NCI-H2196 (cell line): ENCODE results near the gene AP3B1.
A peak's percentile ranks its signal among the peaks of the same experiment; 100 is the strongest.

Experiments used
- DNase-seq: peaks from one replicate; lab custom pipeline; 2025; ENCODE audit not compliant: unreplicated experiment; lab: John Stamatoyannopoulos, UW

Gene AP3B1, protein sequence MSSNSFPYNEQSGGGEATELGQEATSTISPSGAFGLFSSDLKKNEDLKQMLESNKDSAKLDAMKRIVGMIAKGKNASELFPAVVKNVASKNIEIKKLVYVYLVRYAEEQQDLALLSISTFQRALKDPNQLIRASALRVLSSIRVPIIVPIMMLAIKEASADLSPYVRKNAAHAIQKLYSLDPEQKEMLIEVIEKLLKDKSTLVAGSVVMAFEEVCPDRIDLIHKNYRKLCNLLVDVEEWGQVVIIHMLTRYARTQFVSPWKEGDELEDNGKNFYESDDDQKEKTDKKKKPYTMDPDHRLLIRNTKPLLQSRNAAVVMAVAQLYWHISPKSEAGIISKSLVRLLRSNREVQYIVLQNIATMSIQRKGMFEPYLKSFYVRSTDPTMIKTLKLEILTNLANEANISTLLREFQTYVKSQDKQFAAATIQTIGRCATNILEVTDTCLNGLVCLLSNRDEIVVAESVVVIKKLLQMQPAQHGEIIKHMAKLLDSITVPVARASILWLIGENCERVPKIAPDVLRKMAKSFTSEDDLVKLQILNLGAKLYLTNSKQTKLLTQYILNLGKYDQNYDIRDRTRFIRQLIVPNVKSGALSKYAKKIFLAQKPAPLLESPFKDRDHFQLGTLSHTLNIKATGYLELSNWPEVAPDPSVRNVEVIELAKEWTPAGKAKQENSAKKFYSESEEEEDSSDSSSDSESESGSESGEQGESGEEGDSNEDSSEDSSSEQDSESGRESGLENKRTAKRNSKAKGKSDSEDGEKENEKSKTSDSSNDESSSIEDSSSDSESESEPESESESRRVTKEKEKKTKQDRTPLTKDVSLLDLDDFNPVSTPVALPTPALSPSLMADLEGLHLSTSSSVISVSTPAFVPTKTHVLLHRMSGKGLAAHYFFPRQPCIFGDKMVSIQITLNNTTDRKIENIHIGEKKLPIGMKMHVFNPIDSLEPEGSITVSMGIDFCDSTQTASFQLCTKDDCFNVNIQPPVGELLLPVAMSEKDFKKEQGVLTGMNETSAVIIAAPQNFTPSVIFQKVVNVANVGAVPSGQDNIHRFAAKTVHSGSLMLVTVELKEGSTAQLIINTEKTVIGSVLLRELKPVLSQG

DNA sequence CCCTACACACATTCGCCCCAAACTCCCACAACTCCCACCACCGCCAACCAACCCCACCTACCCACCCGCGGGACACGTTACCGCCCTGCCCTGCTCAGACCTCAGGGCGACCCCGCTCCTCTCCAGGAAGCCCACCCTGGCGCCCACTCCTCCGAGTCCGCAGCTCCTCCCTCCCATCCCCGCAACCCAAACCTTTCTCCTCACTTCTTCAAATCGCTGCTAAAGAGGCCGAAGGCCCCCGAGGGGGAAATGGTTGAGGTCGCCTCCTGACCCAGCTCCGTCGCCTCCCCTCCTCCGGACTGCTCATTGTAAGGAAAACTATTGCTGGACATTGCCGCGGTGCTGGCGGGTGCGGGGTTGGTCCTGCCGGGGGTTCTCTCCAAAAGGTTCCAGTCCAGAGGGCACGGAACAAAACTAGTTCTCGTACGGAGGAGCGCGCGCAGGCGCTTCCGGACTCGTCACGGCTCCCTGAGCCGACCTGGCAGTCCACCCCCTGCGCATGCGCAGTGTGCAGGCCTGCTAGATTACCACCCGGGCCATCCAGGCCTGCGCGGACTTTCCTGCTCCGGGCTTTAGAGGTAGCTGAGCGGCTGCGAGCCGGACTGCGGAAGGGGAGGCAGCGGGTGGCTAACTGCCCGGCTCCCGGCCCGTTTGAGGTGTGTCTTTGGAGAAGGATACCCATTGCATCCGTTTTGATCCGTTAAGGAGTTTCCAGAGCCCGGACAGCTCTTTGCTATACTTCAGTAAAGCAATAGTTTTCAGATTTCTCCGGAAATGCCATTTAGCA lies at the start of gene AP3B1:
AP3B1 (minus strand) TSS at position 451 of the 787 bp plus-strand sequence; CDS start at position 332, 119 bp downstream.
- DNase-seq = peak; percentile 94

DNA sequence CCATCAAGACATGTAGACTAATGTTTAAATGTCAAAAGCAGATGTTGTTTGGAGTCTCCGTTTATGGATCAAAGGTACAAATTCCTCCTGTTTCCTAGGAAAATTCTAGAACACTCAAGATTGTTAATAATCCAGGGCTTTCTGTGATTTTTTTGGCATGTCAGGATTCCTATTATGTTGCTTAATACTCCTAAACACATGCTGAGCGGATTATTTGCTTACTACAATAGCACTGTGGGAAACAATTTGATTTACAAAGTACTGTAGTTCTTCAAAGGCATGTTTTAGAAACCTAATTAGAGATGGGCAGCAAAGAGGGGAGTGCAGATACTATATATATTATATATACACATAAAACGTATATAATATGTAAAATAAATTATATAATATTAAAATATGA lies 46.9 kb upstream of the AP3B1 start:
- no peak for DNase-seq

DNA sequence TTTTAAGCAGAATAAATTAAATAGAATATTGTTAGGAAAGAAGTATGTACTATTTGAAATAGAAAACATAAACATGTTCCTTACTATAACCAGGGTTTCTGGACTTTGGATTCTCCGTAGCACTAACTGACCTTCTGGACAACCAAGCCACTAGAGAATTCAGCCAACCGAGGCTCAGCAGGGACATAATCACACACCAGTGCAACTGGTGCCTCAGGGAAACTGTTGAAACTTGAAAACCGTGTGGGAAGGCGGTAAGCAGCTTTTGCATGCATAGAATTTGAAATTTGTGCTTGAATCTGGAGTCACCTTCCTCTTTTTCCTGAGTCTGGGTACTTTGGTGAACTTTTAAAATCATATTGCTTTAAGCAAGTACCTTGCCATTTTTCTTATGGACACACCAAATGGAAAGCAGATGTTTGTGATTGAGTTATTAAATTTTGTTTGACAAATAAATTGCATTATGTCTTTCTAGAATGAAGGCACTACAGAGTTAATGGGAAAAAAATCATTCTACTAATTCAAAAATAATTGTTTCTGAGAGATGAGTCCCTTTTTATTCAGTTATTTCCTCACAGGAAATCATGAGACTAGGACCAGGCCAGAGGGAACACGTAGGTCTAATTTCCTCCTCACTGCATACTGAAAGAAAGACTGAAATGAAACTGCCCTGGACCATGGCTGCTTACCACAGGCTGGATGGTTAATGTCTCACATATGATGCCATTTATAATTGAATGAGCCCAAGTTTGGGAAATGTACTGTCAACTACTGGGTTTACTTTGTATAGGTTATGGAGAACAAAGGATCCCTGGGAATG lies 45.3 kb upstream of the AP3B1 start:
- no peak for DNase-seq

DNA sequence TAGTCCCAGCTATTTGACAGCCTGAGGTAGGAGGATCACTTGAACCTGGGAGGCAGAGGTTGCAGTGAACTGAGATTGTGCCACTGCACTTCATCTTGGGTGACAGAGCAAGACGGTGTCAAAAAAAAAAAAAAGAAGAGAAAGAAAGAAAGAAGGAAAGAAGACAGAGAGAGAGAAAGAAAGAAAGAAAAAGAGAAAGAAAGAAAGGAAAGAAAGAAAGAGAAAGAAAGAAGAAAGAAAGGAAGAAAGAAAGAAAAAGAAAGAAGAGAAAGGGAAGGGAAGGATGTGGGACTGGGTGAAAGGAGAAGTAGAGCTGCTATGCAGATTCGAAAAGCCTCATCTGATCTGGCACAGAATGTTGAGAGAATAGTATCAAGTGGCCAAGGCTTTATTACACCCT lies 42.2 kb upstream of the AP3B1 start:
- DNase-seq = no peak

DNA sequence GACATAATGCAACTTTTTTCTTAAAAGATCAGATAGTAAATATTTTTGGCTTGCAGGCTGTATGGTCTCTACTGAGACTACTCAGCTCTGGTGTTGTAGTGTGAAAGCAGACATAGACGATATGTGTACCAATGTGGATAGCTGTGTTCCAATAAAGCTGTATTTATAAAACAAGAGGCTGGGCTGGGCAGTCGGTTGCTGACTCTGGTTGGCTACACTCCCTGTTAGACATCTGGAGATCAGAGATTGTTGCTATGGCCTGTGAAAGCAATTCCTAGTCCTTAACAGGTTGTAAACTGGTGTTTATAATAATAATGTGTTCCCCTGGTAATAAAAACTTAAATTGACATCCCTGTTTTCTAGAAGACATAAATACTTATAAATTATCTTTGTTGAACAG lies 41.5 kb upstream of the AP3B1 start:
- DNase-seq = no peak

DNA sequence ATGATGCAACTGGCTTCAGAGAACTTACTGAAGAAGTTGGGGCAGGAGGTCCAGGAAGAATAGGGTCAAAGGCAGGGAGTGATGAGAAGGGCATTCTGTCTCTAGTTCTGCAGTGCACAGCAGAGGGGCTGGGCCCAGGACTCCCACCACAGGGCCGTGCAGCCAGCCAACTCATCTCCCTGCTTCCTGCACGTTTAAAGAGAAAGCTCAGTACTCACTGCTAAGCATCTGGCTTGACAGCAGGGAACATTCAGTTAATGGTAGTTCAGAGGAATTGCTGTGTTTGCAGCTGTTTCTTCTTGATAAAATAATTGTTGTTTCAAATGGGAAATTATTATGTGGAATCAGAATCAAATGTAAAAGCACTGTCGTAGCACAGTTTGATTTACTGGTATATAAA lies 40.3 kb upstream of the AP3B1 start:
- no peak for DNase-seq

DNA sequence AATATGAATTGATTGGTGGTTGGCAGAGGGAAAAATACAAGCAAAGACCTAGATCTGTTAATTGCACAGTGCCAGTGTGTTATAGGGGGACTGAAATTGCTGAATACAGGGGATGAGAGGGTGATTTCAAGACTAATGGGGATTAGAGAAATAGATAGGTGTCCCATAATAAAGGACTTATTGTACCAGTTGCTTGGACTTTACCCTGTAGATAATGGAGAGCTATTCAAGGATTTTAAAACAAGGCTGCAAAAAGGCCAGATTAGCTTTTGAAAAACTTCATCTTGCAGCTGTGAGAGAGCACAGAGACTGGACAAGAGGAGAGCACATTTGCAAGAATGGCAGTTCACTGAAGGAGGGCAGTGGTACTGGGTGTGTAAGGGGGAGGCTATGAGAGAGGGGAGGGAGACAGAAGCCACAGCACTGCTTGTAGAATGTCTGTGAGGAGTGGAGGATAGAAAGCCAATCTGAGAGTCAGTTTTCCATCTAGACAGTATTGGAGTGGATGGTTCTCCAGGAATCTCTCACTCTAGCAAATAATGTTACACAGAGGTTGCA lies 37.1 kb upstream of the AP3B1 start:
- DNase-seq = no peak

DNA sequence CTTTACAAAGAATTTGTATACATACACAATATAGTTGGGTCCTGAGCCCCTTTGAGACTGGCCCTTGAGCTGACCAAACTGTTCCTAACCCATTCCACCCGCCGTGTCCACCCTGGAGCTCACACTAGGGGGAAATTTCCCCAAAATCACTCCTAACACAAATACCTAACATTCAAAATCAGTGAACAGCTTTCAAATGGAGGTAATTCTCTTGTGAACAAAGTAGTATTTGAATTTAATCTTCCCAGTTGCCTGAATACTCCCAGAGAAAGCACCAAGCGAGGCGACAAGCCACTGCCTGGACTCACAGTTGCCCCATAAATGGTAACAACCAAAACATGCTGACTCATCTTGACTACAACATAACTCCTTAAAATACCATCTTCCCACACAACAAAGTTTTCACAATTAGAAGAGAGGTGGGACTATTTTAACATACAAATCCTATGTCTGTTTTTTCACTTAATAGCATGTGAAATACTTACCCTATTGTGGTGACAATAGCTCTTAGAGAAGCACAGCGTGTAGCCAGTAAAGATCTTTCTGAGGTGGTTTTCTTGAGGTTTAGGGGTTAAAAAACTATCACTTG lies 34.2 kb upstream of the AP3B1 start:
- no peak for DNase-seq

DNA sequence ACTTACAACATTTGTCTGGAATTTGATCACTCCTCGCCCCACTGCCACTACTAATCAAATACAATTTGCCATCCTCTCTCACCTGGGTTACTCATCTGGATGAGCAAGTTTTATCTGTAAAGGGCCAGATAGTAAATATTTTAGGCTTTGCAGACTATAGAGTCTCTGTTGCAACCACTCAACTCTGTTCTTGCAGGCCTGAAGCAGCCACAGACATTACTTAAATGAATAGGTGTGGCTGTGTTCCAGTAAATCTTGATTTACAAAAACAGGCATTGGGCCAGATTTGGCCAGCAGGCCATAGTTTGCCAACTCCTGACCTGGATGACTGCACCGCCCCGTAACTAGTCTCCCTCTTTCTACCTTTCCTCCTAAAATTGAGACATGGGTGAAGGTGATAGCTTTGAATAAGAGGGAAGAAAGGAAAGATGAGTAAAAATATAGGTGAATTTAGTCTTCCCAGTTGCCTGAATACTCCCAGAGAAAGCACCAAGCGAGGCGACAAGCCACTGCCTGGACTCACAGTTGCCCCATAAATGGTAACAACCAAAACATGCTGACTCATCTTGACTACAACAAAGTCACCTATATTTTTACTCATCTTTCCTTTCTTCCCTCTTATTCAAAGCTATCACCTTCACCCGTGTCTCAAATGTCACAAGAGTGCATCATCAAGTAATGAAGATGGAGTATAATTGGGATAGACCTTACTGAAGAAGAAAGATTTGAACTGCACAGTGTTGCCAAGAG lies 33.4 kb upstream of the AP3B1 start:
- DNase-seq = peak; percentile 6

DNA sequence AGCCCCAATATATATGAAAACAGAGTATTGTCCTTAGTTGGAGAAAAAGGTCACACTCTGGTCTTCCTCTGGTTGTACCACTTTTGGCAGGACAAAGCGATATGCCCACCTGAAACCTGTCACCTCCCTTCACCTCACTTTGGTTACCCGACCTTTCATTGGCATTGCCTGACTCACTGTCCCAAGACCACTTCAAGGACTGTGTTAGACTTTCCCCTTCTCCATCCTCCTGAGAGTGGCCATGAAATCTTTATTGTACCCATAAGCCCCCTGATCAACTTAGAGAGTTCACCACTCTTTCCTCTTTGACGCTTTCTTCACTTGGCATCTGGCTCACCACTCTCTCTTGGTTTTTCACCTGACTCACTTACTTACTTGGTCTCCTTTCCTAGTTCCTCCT lies 32.4 kb upstream of the AP3B1 start:
- no peak for DNase-seq

DNA sequence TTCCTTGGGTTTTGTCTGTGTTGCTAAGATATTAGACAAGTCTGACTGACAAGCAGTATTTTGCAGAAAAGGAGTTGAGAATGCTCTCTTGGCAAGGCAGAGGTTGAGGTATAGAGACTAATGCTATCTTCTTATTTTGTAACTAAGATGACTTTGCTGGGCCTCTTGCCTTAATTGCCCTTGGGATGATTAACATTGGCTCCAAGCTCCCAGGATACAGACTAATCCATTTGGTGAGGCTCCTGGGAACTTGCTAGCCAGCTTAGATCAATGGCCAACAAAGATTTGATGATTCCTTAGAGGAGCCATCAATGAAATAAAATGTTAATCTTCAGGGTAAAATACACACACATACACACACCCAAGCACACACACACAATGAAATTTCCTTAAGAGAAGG lies 28.7 kb upstream of the AP3B1 start:
- no peak for DNase-seq

DNA sequence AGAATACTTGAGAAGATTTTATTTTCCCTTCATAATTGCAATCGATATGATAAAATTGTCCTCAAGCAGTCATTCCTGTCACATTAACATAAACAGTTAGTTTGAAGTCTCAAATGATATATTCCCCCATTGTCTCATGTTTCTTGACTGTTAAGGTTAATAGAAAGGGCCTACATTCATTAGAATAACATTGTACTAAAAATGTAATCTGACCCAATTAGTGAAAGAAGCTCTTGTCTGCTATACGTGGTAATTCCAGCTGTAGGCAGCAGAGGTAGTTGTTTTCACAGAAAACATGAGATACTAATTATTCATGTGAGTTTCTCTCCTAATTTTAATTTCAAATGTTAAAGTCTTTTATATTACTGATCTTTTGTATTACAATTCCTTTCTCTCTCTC lies 25.9 kb upstream of the AP3B1 start:
- DNase-seq = no peak

DNA sequence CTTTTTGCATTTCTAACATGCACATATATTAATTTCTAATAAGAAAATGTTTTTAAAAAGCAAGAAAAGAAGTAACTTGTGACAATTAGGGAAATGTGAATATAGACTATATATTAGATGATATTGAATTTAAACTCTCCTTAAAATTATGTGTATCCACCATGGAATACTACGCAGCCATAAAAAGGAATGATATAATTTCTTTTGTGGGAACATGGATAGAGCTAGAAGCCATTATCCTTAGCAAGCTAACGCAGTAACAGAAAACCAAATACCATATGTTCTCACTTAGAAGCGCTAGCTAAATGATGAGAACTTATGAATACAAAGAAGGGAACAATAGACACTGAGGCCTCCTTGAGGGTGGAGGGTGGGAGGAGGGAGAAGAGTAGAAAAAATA lies 23.8 kb upstream of the AP3B1 start:
- no peak for DNase-seq

DNA sequence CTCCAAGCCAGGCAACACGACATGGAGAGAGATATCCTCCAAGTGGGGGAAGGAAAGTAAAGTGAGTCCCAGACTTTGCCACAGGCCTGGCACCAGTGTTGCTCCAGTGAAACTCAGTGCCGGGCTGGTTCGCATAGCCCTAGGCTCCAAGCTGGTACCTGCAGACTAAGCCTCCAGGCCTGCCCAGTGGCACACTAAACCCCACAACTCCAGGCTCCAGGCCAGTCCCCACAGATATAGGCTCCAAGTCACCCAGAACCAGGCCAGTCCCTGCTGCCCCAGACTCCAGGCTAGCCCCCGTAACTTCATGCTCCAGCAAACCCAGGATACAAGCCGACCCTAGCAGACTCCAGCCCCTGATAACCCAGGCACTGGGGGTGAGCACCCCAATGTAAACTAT lies 23.0 kb upstream of the AP3B1 start:
- no peak for DNase-seq

DNA sequence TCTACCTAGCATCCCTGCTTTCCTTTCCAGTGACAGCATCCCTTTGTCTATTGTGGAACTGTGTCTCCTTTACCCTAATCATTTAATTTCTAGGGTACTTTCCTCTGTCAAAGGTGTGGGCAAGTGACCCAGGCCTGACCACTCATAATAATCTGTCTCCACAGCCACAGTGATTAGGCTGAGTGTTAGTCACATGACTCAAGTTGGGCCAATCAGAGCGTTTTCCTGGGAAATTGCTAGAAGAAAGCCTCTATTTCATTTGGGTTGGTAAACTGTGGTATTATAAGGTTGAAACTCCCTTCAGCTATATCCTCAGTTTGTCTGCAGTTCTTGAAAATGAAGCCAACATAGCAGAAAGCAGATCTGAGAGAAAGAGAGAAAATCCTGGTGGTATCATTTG lies 14.2 kb upstream of the AP3B1 start:
- DNase-seq = no peak

DNA sequence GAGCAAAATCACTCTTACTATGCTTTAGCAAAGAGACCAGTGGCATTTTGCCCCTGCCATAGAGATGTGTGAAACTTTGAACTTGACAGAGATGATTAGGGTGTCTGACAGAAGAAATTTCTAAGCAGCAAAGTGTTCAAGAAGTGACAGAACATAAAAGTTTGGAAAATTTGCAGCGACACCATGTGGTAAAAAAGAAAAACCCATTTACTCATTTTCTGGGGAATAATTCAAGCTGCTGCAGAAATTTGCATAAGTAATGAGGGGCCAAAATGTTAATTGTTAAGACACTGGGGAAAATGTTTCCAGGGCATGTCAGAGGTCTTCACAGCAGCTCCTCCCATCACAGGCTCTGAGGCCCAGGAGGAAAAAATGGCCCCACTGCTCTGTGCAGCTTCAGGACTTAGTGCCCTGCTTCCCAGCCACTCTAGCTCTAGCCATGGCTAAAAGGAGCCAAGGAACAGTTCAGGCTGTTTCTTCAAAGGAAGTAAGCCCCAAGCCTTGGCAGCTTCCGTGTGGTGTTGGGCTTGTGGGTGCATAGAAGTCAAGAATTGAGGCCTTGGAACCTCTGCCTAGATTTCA lies 6.1 kb upstream of the AP3B1 start:
- no peak for DNase-seq

DNA sequence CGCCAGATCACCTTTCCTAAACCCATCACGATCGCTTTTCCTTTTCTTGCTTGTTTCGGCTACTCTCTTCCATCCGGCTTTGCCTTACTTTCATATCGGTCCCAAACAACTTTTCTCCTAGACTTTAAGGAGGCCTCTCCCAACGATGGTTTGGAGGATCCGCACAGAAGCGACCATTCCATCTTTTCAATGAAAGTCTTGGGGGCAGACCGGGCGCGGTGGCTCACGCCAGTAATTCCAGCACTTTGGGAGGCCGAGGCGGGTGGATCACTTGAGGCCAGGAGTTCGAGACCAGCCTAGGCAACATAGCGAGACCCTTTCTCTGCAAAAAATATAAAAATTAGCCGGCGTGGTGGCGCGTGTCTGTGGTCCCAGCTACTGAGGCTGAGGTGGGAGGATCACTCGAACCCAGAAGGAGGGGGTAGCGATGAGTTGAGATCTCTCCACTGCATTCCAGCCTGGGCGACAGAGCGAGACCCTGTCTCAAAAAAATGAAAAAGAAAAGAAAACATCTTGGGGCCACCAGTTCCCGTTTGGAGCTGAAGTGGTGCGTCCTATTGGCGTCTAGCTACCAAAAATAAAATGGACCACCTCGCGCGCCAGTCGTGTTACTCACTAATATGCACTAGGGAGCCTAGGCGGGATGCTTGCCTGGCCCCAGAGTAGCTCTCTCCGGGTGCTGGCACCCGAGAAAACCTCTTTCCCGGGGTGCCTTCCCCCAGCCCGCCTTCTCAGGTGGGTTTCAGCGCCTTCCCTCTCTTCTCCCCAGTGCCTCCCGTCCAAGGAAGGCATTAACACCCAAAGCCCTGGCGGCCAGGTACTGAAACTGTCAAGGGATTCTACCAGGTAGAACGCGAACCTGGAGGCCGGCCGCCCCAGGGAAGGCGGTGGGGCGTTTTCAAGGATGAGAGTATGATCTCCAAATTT lies 800 bp upstream of the AP3B1 start:
- peak; percentile 7 for DNase-seq
